Central memory CD4-positive, alpha-beta T cell (primary cell): ENCODE measurements around the gene KANK4.

Experiments
- DNase-seq: peaks from one replicate; pipeline ENCODE4 v3.0.0; 2022
- total RNA-seq, 3 experiments: gene quantifications; one replicate each; lab custom pipeline; 2026; lab: John Stamatoyannopoulos, UW

KANK4 gene
- 0 to 0.04 (median 0) reads per million in 3 experiments for total RNA-seq

GRCh38 chr1:62318756-62319544, at the start of gene KANK4:
KANK4 (minus strand) TSS chr1:62319434; CDS start chr1:62281564, 37,870 bp downstream.
- DNase-seq = no peak

- no peak for DNase-seq
These were observed 49.8 kb upstream of the KANK4 start for GRCh38 chr1:62368989-62369388.

GRCh38 chr1:62367005-62367557, 47.8 kb upstream of the KANK4 start:
- no peak for DNase-seq

GRCh38 chr1:62364721-62365120, 45.5 kb upstream of the KANK4 start:
- no peak for DNase-seq

- no peak for DNase-seq
These were observed 43.7 kb upstream of the KANK4 start for GRCh38 chr1:62362926-62363325.

GRCh38 chr1:62362061-62362917, 43.1 kb upstream of the KANK4 start:
- no peak for DNase-seq

- DNase-seq = no peak
These were observed 42.2 kb upstream of the KANK4 start for GRCh38 chr1:62361431-62361830.

- no peak for DNase-seq
These were observed 39.6 kb upstream of the KANK4 start for GRCh38 chr1:62358665-62359373.

- no peak for DNase-seq
These were observed 38.7 kb upstream of the KANK4 start for GRCh38 chr1:62357916-62358315.

- no peak for DNase-seq
These were observed 37.1 kb upstream of the KANK4 start for GRCh38 chr1:62356257-62356835.

- DNase-seq = no peak
These were observed 35.9 kb upstream of the KANK4 start for GRCh38 chr1:62355095-62355494.

GRCh38 chr1:62353853-62354252, 34.6 kb upstream of the KANK4 start:
- no peak for DNase-seq

- DNase-seq = no peak
These were observed 33.2 kb upstream of the KANK4 start for GRCh38 chr1:62352387-62352786.

GRCh38 chr1:62349470-62350233, 30.4 kb upstream of the KANK4 start:
- no peak for DNase-seq

- no peak for DNase-seq
These were observed 27.7 kb upstream of the KANK4 start for GRCh38 chr1:62346886-62347285.

GRCh38 chr1:62343911-62344310, 24.7 kb upstream of the KANK4 start:
- no peak for DNase-seq

GRCh38 chr1:62342270-62342669, 23.0 kb upstream of the KANK4 start:
- DNase-seq = no peak

GRCh38 chr1:62341615-62342014, 22.4 kb upstream of the KANK4 start:
- DNase-seq = no peak

GRCh38 chr1:62341089-62341488, 21.9 kb upstream of the KANK4 start:
- DNase-seq = no peak

GRCh38 chr1:62337706-62338631, 18.7 kb upstream of the KANK4 start:
- DNase-seq = no peak
